ENCODE results near the gene NSMF.

DNA sequence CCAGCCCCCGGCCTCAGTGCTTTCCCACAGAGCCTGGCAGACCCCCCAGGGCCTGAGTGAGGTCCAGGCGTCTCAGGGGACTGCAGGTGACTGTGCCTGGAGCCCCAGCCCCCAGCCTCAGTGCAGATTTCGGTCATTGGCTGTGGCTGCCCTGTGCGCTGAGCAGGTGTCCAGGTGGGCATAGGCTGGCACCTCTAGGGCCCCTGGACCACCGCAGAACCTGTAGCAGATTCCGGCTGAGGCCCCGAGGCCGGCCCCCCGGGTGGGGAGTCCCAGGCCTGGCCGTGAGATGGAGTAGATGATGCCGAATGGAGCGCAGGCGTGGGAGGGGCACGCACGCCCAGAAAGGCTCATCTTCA lies 48.3 kb downstream of the NSMF start:
- TF ChIP-seq, protein P1, sequence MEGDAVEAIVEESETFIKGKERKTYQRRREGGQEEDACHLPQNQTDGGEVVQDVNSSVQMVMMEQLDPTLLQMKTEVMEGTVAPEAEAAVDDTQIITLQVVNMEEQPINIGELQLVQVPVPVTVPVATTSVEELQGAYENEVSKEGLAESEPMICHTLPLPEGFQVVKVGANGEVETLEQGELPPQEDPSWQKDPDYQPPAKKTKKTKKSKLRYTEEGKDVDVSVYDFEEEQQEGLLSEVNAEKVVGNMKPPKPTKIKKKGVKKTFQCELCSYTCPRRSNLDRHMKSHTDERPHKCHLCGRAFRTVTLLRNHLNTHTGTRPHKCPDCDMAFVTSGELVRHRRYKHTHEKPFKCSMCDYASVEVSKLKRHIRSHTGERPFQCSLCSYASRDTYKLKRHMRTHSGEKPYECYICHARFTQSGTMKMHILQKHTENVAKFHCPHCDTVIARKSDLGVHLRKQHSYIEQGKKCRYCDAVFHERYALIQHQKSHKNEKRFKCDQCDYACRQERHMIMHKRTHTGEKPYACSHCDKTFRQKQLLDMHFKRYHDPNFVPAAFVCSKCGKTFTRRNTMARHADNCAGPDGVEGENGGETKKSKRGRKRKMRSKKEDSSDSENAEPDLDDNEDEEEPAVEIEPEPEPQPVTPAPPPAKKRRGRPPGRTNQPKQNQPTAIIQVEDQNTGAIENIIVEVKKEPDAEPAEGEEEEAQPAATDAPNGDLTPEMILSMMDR (IDR thresholded peaks at IDR 0.05) = no peak
- no peak for TF ChIP-seq EZH2 (IDR thresholded peaks at IDR 0.05; ENCODE audit: borderline replicate concordance, insufficient read depth, low read depth, low read length, poor library complexity, severe bottlenecking)

Data from B cell (primary cell).